Left ventricle myocardium inferior (tissue), 1 donor: ENCODE data around the gene ZNF768. TPM values are rescaled to one million over a fixed set of nuclear protein-coding genes. Genes with fewer than 3 reads are reported as not detected.

Experiments used
- DNase-seq: peaks from one replicate; pipeline ENCODE4 v3.0.0-alpha.2; 2020
- H3K27ac ChIP-seq: fragments of 200-600 bp; replicated peaks from 2 replicates; pipeline ENCODE4 v1.8.0; 2021
- H3K27me3 ChIP-seq: fragments of 200-600 bp; 2 replicates; pipeline ENCODE4 v1.8.0; 2021; ENCODE audit warnings: low read depth
- H3K36me3 ChIP-seq: fragments of 200-600 bp; 2 replicates; pipeline ENCODE4 v1.8.0; 2021
- H3K4me1 ChIP-seq: fragments of 200-600 bp; 2 replicates; pipeline ENCODE4 v1.8.0; 2021
- H3K4me3 ChIP-seq: fragments of 200-600 bp; 2 replicates; pipeline ENCODE4 v1.8.0; 2021; ENCODE audit warnings: mild to moderate bottlenecking, moderate library complexity
- H3K9me3 ChIP-seq: fragments of 200-600 bp; replicated peaks from 2 replicates; pipeline ENCODE4 v1.8.0; 2021
- CTCF ChIP-seq: fragments of 200-600 bp; IDR thresholded peaks from 2 replicates; pipeline ENCODE4 v1.8.0; 2021; ENCODE audit warnings: antibody characterized with exemption, mild to moderate bottlenecking, borderline replicate concordance
- intact Hi-C: fragments of 100-400 bp; cut with micrococcal nuclease; formaldehyde crosslinking; loops from one replicate; pipeline ENCODE4 v1.11.0; 2022
- total RNA-seq: library from RNA; stranded (reverse); fragmentation: NEBNext Ultra II Directional; extraction: Animal tissue kit (Norgen Biotek cat#: 25700); gene quantifications from one replicate; pipeline ENCODE4 v1.2.1, GENCODE V29; 2021
- donor health status: DM: no; HTN: yes; CAD: no; lungs with severe emphysema.

Gene ZNF768
- total RNA-seq, 1 donor from 2014 or later = 61.1 TPM

DNA sequence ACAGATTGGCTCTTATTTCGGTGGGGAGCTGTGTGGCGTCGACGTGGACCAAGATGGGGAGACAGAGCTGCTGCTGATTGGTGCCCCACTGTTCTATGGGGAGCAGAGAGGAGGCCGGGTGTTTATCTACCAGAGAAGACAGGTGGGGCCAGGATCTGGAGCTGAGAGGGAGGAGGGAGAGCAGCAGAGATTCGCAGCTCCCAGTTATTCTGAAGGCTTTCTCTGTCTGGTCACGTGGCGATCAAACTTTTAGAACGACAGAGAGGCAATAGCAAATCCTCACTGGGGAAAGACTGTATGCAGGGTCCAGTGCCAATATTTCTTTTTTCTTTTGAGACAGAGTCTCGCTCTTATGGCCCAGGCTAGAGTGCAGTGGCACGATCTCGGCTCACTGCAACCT lies 31.7 kb downstream of the ZNF768 start:
- DNase-seq = no peak
- intact Hi-C loops = no loop called here
- no peaks in the 10 kb centered on the region for H3K36me3 ChIP-seq
- peaks cover 17% of the 10 kb centered on the region for H3K27me3 ChIP-seq
- no peak for TF ChIP-seq CTCF
- H3K9me3 ChIP-seq = no peaks in the 10 kb centered on the region
- H3K4me3 ChIP-seq = no peak overlapping the region
- no peaks in the 10 kb centered on the region for H3K4me1 ChIP-seq
- no peak overlapping the region for H3K27ac ChIP-seq

GRCh38 chr16:30493941-30494488 lies 32.4 kb downstream of the ZNF768 start:
- no peak for TF ChIP-seq CTCF
- Histone ChIP-seq H3K9me3 (no peaks in the 10 kb centered on the region), H3K4me3 (no peak overlapping the region), H3K27me3 (peaks cover 24% of the 10 kb centered on the region), H3K36me3 (no peaks in the 10 kb centered on the region), H3K27ac (no peak overlapping the region), H3K4me1 (no peaks in the 10 kb centered on the region)
- intact Hi-C loops = no loop called here
- DNase-seq = no peak

DNA sequence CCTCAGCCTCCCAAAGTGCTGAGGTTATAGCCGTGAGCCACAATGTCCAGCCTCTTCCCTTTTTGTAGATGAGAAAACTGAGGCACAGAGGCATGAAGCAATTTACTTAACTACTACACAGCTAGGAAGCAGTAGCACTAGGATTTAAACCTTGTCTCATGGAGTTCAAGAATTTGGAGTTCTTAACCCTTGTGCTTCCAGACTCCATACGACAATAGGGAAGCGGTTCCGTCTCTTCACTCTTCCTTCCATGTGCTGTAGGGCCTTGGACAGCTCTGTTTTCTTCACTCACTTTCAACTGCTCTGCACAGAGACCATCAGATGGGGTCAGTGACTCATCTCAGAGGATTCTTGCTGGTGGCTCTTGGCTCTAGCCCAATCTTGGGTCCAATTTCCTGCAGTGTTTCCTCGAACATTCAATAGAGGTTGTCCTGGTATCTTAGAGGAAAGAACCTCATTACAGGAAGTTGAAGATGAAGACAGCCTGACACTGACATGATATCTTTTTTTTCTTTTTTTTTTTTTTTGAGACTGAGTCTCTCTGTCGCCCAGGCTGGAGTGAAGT lies 34.5 kb downstream of the ZNF768 start:
- no peaks in the 10 kb centered on the region for H3K9me3 ChIP-seq
- no peak overlapping the region for H3K27ac ChIP-seq
- H3K27me3 ChIP-seq = peaks cover 31% of the 10 kb centered on the region
- intact Hi-C loops = no loop called here
- TF ChIP-seq CTCF = no peak
- H3K4me1 ChIP-seq = no peaks in the 10 kb centered on the region
- no peaks in the 10 kb centered on the region for H3K36me3 ChIP-seq
- DNase-seq = no peak
- no peak overlapping the region for H3K4me3 ChIP-seq

- intact Hi-C loops = no loop called here
- no peak for DNase-seq
- TF ChIP-seq CTCF = no peak
- H3K36me3 ChIP-seq = no peaks in the 10 kb centered on the region
- no peaks in the 10 kb centered on the region for H3K9me3 ChIP-seq
- no peaks in the 10 kb centered on the region for H3K4me1 ChIP-seq
- peaks cover 33% of the 10 kb centered on the region for H3K27me3 ChIP-seq
- no peak overlapping the region for H3K27ac ChIP-seq
- no peak overlapping the region for H3K4me3 ChIP-seq
Measured at GRCh38 chr16:30491229-30491628, 35.1 kb downstream of the ZNF768 start.

GRCh38 chr16:30490210-30490609 lies 36.2 kb downstream of the ZNF768 start:
- H3K27me3 ChIP-seq = peaks cover 23% of the 10 kb centered on the region
- no peaks in the 10 kb centered on the region for H3K4me1 ChIP-seq
- no peak for TF ChIP-seq CTCF
- intact Hi-C loops = no loop called here
- H3K36me3 ChIP-seq = no peaks in the 10 kb centered on the region
- H3K27ac ChIP-seq = no peak overlapping the region
- H3K4me3 ChIP-seq = no peak overlapping the region
- no peak for DNase-seq
- H3K9me3 ChIP-seq = no peaks in the 10 kb centered on the region
